ENCODE results near the gene PKDREJ. TPM values are rescaled to one million over a fixed set of nuclear protein-coding genes. Genes with fewer than 3 reads are reported as not detected.
"Not testable (repeated sequence)": the region's sequence is repeated elsewhere in the genome, so short reads cannot be mapped to it uniquely, and the experiment has no call there.

Gene PKDREJ, protein sequence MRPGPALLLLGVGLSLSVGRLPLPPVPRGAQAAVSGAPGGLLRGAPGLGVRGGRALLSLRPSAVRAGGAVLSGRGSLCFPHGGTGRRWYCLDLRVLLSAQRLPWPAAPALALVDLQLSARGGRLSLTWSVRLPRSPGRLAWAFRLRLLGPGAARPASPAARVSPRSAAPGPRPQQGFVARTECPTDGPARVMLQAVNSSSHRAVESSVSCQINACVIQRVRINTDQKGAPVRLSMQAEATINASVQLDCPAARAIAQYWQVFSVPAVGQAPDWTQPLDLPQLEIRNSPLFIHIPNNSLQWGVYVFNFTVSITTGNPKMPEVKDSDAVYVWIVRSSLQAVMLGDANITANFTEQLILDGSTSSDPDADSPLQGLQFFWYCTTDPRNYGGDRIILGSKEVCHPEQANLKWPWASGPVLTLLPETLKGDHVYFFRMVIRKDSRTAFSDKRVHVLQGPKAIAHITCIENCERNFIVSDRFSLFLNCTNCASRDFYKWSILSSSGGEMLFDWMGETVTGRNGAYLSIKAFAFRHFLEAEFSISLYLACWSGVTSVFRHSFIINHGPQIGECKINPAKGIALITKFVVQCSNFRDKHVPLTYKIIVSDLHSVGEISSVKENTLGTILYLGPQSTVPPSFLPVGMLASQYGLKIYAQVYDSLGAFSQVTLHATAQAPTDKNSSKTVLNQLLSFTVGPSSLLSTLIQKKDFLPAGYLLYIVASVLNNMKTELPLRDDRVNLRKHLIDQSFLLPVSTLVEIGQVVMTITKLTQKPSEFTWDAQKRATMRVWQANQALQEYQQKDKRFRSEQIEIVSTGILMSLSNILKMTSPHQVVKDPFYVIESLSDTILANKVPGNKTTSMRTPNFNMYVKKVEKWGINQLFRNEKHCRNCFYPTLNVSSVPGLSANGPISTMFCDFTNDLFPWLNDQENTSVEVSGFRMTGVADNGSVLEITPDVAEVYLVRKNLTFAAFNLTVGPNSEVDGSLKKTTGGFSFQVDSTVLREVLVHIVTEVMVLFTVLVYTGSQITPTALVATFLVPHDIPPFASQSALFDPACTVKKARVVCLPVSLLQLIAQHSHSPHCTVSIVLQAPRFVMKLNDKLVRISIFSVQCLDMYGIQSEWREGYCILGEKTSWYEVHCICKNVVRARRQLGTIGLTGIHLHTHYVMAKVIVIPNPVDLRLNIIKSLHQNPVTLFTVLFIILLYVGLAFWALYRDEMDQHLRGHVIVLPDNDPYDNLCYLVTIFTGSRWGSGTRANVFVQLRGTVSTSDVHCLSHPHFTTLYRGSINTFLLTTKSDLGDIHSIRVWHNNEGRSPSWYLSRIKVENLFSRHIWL (N-terminal part only)
- total RNA-seq, result 0.32 TPM

- no peak for DNase-seq (ENCODE audit: low spot score)
These were observed at the start of gene PKDREJ for GRCh38 chr22:46263216-46263590. Gene PKDREJ (minus strand): TSS chr22:46263343. CDS start chr22:46263322, 21 bp downstream.

DNA sequence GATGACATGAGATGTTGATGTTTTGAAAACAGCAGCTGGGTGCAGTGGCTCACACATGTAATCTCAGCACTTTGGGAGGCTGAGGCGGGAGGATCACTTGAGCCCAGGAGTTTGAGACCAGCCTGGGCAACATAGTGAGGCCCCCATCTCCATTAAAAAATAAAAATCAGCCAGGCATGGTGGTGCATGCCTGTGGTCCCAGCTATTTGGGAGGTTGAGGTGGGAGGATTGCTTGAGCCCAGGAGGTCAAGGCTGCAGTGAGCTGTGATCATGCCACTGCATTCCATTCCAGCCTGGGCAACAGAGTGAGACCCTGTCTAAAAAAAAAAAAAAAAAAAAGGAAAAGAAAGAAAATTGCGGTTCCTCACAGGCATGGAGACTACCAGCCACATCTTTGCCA lies 49.7 kb upstream of the PKDREJ start:
- DNase-seq (ENCODE audit: low spot score), result not testable (repeated sequence)

DNA sequence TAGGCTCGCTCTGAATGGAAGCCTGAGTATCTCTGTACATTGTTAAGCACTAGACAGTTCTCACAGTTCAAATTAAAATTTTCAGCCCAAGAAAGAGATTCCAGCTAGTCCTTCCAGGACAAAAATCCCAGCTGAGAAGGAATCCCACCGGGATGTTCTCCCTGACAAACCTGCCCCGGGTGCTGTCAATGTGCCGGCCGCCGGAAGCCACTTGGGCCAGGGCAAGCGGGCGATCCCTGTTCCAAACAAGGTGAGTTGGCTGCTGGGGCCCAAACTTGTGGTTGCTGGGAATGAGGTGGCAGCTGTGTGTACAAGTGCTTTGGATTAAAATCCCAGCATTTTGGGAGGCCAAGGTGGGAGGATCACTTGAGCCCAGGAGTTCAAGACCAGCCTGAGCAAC lies 48.9 kb upstream of the PKDREJ start:
- no peak for DNase-seq (ENCODE audit: low spot score)

DNA sequence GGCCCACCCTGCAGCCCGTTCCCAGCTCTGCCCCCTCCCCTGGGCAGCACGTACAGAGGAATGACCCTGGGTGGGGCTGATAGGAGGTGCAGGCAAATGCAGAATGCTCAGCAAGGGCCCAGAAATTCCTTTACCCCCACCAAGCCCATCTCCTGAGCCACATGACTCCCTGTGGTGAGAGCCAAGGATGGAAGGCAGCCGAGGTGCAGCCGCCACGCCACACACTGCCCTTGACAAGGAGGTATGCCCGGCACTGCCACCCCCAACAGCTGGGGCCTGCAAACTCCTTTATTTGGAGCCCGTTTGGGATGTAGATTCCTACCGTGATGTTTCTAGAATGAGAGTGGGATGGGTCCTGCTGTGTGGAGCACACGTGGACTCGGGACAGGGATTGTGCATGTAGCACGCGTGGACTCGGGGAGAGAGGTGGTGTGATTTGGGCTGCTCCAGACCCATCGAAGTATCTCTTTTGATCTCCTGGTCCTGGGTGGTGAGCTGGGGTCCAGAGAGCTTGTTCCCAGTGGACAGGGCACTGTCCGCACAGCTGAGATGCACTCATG lies 46.5 kb upstream of the PKDREJ start:
- no peak for DNase-seq (ENCODE audit: low spot score)

- no peak for DNase-seq (ENCODE audit: low spot score)
These were observed 45.3 kb upstream of the PKDREJ start for GRCh38 chr22:46308283-46308988.

GRCh38 chr22:46303347-46303965 lies 40.3 kb upstream of the PKDREJ start:
- DNase-seq (ENCODE audit: low spot score), result no peak

DNA sequence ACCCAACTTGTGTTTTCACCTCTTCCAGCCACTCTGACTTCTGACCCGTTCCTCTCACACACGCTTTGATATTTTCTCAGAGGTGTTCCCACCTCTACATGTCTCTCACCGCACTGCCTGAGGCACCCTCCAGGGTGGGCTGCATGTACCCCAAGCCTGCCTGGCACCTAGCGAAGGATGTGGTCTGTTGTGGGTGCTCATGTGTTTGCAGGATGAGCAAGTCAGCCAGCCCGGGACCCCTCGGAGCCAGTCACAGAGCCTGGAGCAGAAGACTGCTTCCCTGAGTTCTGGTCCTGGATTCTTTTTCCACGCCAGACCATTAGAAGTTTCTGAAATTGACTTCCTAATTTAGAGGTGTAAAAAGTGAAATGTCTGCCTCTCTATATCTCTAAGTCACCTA lies 37.3 kb upstream of the PKDREJ start:
- DNase-seq (ENCODE audit: low spot score), result no peak

GRCh38 chr22:46299101-46299500 lies 36.0 kb upstream of the PKDREJ start:
- DNase-seq (ENCODE audit: low spot score), result no peak

DNA sequence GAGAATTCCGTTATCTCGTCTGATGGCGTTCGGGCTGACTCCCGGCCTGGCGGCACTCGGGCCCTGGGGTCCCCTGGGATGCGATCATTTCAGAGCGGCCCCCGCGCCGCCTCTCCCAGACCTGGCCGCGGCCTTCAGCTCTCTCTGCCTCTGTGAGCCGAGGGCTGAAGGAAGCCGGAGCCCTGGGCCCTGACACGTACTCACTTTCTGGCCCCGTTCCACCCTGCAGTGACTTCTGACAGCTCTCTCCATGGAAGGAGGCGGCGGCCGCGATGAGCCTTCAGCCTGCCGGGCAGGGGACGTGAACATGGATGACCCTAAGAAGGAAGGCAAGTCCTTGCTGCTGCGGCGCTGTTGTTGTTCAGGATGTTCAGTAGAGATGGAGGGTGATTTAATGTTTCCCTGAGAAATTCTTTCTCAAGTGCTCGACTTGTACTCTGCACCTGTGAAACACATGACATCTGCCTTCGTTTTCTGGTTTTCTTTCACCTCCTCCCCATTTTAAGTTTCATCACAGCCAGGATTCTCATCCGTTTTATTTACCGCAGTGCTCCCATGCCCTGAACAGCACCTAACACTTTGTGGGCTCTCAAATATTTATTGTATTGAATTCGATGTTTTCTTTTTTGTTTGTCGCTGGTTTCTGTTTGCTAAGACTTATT lies 34.1 kb upstream of the PKDREJ start:
- DNase-seq (ENCODE audit: low spot score), result no peak

- DNase-seq (ENCODE audit: low spot score), result peak; percentile 98
These were observed 33.4 kb upstream of the PKDREJ start, which contains the start of gene GTSE1 for GRCh38 chr22:46296257-46297150. Gene GTSE1 (plus strand): TSS chr22:46296870. CDS start chr22:46297401, 531 bp downstream.

DNA sequence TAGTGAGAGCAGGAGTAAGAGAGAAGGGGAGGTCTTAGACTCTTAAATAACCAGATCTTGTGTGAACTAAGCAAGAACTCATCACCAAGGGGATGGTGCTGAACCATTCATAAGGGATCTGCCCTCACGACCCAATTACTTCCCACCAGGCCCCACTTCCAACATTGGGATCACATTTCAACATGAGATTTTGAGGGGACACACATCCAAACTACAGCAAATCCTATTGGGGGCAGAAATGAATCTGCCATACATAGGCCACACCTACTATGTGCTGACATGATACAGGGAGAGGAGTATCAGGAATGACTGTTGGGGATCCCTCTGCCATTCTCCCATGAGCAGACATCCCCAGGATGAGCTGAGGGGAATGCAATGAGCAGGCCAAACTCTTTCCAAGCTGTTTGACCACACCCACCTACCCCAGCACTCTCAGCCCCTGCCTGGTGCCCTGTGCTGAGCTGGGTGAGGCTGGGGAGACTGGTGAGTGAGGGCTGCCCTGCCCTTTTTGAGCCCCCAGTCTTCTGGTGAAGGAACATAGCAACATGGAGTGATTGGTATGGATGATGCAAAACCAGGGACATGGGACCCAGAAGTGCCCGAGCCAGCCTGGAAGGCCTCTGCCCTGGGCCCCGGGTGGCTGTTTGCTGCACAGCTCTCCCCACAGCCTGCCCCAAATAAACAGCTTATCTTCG lies 32.3 kb upstream of the PKDREJ start:
- no peak for DNase-seq (ENCODE audit: low spot score)

- no peak for DNase-seq (ENCODE audit: low spot score)
These were observed 31.6 kb upstream of the PKDREJ start for GRCh38 chr22:46294784-46295183.

GRCh38 chr22:46293577-46294260 lies 30.6 kb upstream of the PKDREJ start:
- peak; percentile 45 for DNase-seq (ENCODE audit: low spot score)

GRCh38 chr22:46292732-46293131 lies 29.6 kb upstream of the PKDREJ start:
- DNase-seq (ENCODE audit: low spot score), result peak; percentile 28

DNA sequence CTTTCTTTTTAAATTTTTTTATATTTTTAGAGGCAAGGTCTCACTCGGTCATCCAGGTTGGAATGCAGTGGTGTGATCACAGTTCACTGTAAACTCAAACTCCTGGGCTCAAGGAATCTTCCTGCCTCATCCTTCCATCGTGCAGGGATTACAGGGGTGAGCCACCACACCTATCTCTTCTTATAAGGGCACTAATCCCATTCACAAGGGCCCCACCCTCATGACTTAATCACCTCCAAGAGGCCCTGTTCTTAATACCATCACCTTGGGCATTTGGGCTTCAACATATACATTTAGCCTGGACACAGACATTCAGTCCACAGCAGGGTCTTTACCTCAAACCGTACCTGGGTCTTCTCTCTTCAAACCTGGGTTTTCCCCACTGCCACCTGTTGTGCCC lies 29.0 kb upstream of the PKDREJ start:
- no peak for DNase-seq (ENCODE audit: low spot score)

DNA sequence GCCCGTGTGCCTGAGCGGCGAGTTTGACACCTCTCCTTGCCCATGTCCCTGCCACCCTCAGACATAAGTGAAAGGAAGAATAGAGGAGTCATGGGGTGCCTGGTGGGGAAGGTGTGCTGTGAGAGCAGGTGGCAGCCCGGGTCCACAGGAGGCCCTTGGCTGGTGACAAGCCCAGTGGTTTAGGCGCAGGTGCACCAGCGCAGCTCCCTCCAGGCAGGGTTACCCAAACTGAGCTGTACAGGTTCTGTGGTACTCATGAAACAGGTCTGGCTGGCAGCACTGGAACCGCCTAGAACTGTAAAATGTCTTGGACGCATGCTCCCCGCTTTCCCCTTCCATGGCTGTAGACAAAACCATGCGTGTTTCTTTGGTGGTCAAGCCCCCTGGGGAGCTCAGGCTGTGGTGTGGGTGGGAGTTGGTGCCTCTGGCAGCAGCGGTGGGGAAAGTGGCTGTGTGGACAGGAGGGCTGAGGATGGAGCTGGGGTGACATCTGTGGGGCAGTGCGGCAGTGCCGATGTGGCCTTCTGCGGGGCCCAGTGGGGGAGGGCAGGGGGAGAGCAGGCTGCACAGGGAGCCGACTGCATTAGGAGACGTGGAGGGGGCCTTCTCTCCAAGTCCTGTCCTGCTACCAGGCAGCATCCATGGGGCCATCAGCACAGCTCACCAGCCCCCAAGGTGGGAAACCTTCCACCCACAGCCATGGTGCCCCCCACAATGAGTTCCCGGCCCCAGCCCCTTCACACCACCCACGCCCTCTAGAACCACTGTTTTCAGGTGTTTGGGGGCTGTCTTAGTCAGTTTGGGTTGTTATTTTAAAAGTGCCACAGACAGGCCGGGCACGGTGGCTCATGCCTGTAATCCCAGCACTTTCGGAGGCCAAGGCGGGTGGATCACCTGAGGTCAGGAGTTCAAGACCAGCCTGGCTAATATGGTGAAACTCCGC lies 28.0 kb upstream of the PKDREJ start:
- DNase-seq (ENCODE audit: low spot score), result no peak

Data from mucosa of gallbladder (tissue), 1 donor.